GM21723 (cell line): ENCODE data around the gene RBM20.
A peak's percentile ranks its signal among the peaks of the same experiment; 100 is the strongest.

Experiments
- ATAC-seq: cut with Tn5 transposase; IDR thresholded peaks from one replicate; pipeline ENCODE4 v1.9.1; 2021; ENCODE audit warnings: mild to moderate bottlenecking, moderate library complexity; ENCODE audit not compliant: unreplicated experiment

RBM20 gene

DNA sequence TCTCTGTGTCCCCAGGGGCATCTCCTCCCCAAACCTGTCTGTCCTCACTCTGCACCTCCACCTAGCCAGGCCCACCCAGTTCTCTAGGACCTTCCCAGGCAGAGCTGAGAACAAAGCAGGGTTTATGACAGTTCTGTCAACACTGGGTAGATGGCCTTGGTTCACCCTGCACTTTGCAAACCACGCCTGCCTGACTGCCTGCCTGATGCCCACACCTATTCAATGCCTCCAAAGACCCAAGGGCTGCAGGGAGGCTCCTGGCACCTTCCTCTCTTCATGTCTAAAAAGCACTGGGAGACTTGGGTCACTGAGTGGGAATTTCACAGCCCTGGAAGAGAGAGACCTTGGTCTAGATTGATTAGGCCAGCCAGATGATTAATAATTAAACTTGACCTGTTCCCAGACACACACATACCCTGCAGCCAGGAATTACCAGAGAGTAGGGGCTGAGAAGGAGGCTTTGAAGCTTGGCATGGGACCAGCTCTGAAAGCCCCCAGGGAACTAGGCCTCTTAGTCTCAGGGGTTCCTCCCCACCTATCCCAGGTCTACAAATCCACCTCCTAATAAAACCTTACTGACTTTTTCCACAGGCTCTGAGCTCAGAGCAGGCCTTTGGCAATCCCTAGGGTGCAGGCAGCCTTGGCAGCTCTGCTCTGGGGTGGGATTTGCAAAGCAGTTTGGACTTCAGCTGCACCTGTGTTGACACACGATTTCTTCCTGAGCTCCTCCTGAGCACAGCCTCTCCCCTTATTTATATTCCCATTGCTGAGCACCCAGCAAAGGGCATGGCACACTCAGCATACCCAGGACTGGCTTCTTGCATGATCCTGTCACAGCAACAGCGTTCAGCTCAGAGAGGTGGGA lies 201.9 kb downstream of the RBM20 start:
- ATAC-seq = no peak

DNA sequence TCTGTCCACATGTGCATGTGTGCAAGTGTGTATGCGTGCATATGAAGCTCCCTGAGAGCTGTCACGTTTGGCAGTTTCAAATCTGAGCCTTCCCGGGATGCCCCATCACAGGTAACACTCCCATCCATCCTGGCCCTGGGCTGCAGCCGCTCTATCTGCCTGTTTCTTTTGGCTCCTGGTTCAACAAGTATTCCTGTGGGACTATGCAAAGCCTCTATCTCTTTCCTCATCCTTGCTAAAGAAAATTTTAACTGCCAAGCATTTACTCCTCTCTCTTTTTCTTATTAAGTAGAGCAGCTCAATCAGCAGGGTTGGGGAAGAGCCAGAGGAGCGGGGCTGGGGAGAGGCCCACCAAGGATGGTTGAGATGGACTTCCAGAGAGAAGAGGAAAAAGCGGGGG lies 203.2 kb downstream of the RBM20 start:
- no peak for ATAC-seq

- ATAC-seq = no peak
Observed at GRCh38 chr10:110848106-110848505, 204.0 kb downstream of the RBM20 start.

DNA sequence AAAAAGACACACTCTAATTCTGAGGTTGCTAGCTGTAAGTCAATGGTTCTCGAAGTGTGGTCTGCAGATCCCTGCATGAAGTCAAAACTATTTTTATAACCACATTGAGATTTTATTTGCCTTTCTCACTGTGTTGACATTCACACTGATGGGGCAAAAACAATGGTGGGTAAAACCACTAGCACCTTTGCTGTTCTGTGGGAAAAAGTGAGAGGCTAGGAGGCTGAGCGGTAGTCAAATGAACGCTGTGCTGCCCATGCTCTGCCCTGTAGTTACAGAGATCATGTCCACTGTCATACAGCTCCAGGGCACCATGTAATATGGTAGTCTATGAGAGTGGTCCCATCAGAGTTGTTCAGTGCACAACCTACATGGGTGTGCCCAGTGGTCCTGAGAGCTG lies 206.0 kb downstream of the RBM20 start:
- no peak for ATAC-seq

GRCh38 chr10:110851020-110851612 lies 207.0 kb downstream of the RBM20 start:
- ATAC-seq = no peak

GRCh38 chr10:110852255-110852896 lies 208.2 kb downstream of the RBM20 start:
- ATAC-seq = no peak

GRCh38 chr10:110852947-110853346 lies 208.8 kb downstream of the RBM20 start:
- ATAC-seq = no peak

DNA sequence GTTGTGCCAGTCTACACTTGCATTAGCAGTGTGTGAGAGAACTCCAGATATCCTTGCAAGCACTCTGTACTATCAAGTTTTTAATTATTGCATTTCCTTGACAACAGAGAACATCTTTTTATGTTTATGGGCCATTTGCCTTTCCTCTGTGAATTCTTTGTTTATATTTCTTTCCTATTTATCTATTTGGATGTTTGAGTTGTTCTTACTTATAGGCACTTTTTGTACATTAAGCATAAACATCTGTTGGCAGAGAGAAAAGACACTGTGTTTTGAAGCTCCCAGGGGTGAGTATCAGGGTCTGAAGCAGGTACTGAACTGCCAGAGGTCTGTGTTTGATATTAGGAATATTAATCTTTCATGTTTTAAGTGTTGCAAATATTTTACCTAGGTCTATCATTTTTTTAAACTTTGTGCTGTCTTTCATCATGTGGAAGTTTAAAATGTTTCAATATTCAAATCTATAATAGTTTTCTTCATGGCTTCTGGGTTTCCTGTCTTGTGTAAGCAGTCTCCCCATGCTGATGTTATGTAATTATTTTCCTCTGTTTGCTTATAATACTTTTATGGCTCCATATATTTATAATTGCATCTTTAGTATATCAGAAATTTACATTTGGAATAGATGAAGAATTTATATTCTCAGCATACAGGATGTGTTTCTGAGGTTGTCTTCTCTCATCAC lies 209.9 kb downstream of the RBM20 start:
- ATAC-seq = no peak

DNA sequence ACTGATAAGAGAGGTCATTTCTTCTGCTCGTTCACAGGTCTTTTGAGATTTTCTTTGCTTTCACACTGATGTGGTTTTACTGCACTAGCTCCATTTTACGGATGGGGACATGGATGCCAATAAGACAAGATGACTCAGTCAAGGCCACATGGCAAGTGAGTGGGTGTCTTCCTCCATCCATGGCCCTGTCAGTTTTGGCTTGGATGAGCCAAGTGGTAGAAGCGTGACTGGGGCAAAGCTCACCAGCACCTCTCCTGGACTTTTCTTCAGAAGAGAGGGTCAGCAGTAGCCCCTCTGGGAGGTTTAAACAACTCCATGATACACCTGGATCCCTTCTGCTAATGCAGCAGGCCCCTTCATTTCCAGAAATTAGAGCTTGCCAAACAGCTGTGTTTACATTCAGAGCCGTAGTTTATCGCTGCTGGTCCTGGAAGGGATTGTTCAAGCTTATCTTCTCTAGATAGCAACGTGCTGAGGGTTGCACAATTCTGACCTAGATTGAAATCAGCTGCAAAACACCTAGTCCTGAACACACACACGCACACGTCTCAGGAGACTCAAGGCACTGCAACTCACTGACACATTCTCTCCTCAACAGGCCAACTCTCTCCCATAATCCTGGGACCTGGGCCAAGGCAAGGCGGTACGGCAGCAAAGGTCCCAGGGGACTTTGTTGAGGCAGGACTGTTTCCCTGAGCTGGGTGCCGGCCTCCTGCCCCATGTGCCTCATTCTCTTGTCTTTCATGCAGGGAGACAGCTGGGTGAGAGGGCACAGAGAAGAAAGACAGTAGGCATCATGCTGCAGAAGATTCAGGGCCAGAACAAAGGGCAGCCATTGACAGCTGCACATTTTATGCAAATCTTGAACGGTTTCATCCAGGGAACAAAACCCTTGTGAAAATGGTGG lies 213.4 kb downstream of the RBM20 start:
- no peak for ATAC-seq

- no peak for ATAC-seq
Observed at GRCh38 chr10:110858297-110858934, 214.3 kb downstream of the RBM20 start.

GRCh38 chr10:110859206-110859972 lies 215.3 kb downstream of the RBM20 start:
- ATAC-seq = no peak

GRCh38 chr10:110859973-110860376 lies 215.8 kb downstream of the RBM20 start:
- ATAC-seq = no peak

- peak; percentile 55 for ATAC-seq
Observed at GRCh38 chr10:110860576-110861241, 216.6 kb downstream of the RBM20 start.

- ATAC-seq = no peak
Observed at GRCh38 chr10:110861476-110861875, 217.3 kb downstream of the RBM20 start.

GRCh38 chr10:110861930-110862649 lies 218.0 kb downstream of the RBM20 start:
- ATAC-seq = no peak

GRCh38 chr10:110862961-110863360 lies 218.8 kb downstream of the RBM20 start:
- no peak for ATAC-seq

GRCh38 chr10:110863361-110863760 lies 219.2 kb downstream of the RBM20 start:
- ATAC-seq = no peak

DNA sequence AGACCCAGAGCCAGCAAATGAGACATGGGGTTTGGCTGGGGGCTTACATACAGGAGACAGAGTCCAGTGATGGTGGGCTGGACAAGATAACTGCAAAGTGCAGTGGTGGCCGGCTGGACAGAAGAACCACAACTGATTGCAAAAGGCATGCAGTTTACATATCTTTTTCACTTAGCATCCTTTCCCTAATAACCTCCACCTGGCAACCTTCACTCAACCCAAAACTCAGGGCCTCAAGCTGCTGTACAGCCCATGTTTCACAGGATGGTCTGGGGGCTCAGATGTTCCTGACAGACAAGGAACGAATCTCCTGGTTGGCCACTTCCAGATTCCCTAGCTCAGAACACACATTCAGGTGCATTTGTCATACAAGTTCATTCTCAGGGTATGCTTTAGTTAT lies 219.8 kb downstream of the RBM20 start:
- ATAC-seq = no peak
